Natural killer cell (primary cell): ENCODE results near the gene PRKN. TPM values are rescaled to one million over a fixed set of nuclear protein-coding genes. Genes with fewer than 3 reads are reported as not detected.

Source experiments
- ATAC-seq, 3 donors: fragments of 150-1000 bp in 2 of 3; fragments of 200-7000 bp in 1 of 3; cut with Tn5 transposase; 1 replicate in 1 of 3; 2 replicates in 2 of 3; pipeline ENCODE4 v1.10.0; 2021; ENCODE audit warnings: mild to moderate bottlenecking in 2 of 3, moderate library complexity in 2 of 3
- DNase-seq, 2 donors: peaks; one replicate each; pipeline versions ENCODE4 v3.0.0 to v3.0.0-alpha.2; 2013 to 2021; ENCODE audit warnings: mixed read lengths in 1 of 2
- H3K27ac ChIP-seq: one replicate; pipeline ENCODE4 v1.5.1; 2013; ENCODE audit warnings: mild to moderate bottlenecking, low read length
- H3K27me3 ChIP-seq: one replicate; pipeline ENCODE4 v1.6.1; 2013; ENCODE audit warnings: low read length; ENCODE audit not compliant: control insufficient read depth, insufficient read depth
- H3K36me3 ChIP-seq: one replicate; pipeline ENCODE4 v1.6.1; 2013; ENCODE audit warnings: low read length; ENCODE audit not compliant: control insufficient read depth, insufficient read depth
- H3K4me1 ChIP-seq: one replicate; pipeline ENCODE4 v1.6.1; 2013; ENCODE audit warnings: low read length; ENCODE audit not compliant: control insufficient read depth, insufficient read depth
- H3K4me3 ChIP-seq: one replicate; pipeline ENCODE4 v1.5.1; 2013; ENCODE audit warnings: low read length
- H3K9me3 ChIP-seq: one replicate; pipeline ENCODE4 v1.6.1; 2013; ENCODE audit warnings: low read length; ENCODE audit not compliant: control insufficient read depth, insufficient read depth
- H3K27ac Mint-ChIP-seq, 2 donors: one replicate each; pipeline ENCODE4 v1.8.0; 2022; ENCODE audit warnings: mild to moderate bottlenecking in 2 of 2, mixed read lengths in 2 of 2, moderate library complexity in 1 of 2
- H3K27me3 Mint-ChIP-seq, 2 donors: one replicate each; pipeline ENCODE4 v1.8.0; 2022; ENCODE audit warnings: low read depth in 2 of 2, mixed read lengths in 2 of 2
- H3K36me3 Mint-ChIP-seq: one replicate; pipeline ENCODE4 v1.8.0; 2022; ENCODE audit warnings: mixed read lengths
- H3K4me1 Mint-ChIP-seq, 2 donors: one replicate each; pipeline ENCODE4 v1.8.0; 2022; ENCODE audit warnings: mixed read lengths in 2 of 2
- H3K4me3 Mint-ChIP-seq: one replicate; pipeline ENCODE4 v1.8.0; 2022; ENCODE audit warnings: mild to moderate bottlenecking, moderate library complexity, mixed read lengths
- H3K9me3 Mint-ChIP-seq, 2 donors: one replicate each; pipeline ENCODE4 v1.8.0; 2022; ENCODE audit warnings: mixed read lengths in 2 of 2
- CTCF ChIP-seq: fragments of 200-600 bp; IDR thresholded peaks from one replicate; pipeline ENCODE4 v1.8.0; 2022; ENCODE audit warnings: antibody characterized with exemption
- WGBS: methylation state at CpG from one replicate; pipeline ENCODE4 v1.1.7; 2013; ENCODE audit warnings: missing lambda C conversion rate; ENCODE audit not compliant: insufficient coverage; 5-methylcytosine and 5-hydroxymethylcytosine counted together
- intact Hi-C: fragments of 100-400 bp; cut with micrococcal nuclease; formaldehyde crosslinking; loops from one replicate; pipeline ENCODE4 v1.14.2; 2022
- total RNA-seq, 4 donors: library from RNA; stranded (reverse); fragments of 120-200 nt in 1 of 4; gene quantifications; one replicate each; pipeline versions ENCODE4 v1.2.3 to v1.2.4, GENCODE V29; 2013 to 2022

PRKN gene
- total RNA-seq, 3 donors from 2014 or later (not counting 1 experiment from before 2014, with no cell fraction given): 1.4 to 1.9 (median 1.9) TPM

GRCh38 chr6:162710936-162711335, 16.6 kb downstream of the PRKN start:
- H3K4me3 Mint-ChIP-seq: no peak overlapping the region
- H3K9me3 Mint-ChIP-seq: no peaks in the 10 kb centered on the region
- H3K27me3 Mint-ChIP-seq: peaks cover 3 to 5% of the 10 kb centered on the region in 2 donors
- Histone ChIP-seq H3K4me1 (no peaks in the 10 kb centered on the region), H3K4me3 (no peak overlapping the region), H3K27ac (no peak overlapping the region), H3K36me3 (no peaks in the 10 kb centered on the region), H3K9me3 (no peaks in the 10 kb centered on the region), H3K27me3 (no peaks in the 10 kb centered on the region)
- H3K27ac Mint-ChIP-seq: no peak overlapping the region
- intact Hi-C loops: no loop called here
- peaks cover 0 to 7% of the 10 kb centered on the region in 2 donors for H3K4me1 Mint-ChIP-seq
- no peak for ATAC-seq
- no peak for TF ChIP-seq CTCF
- DNase-seq: no peak
- no peaks in the 10 kb centered on the region for H3K36me3 Mint-ChIP-seq
- 70% methylated on average over 2 of the region's 2 CpGs for WGBS

- Mint-ChIP-seq H3K36me3 (no peaks in the 10 kb centered on the region), H3K27ac (no peak overlapping the region), H3K9me3 (no peaks in the 10 kb centered on the region), H3K4me3 (no peak overlapping the region), H3K27me3 (peaks cover 0 to 3% of the 10 kb centered on the region in 2 donors), H3K4me1 (peaks cover 0 to 7% of the 10 kb centered on the region in 2 donors)
- WGBS: 100% methylated on average over 1 of the region's 1 CpG
- DNase-seq: no peak
- no peak for ATAC-seq
- intact Hi-C loops: no loop called here
- H3K36me3 ChIP-seq: no peaks in the 10 kb centered on the region
- H3K4me3 ChIP-seq: no peak overlapping the region
- H3K4me1 ChIP-seq: no peaks in the 10 kb centered on the region
- H3K27me3 ChIP-seq: no peaks in the 10 kb centered on the region
- H3K9me3 ChIP-seq: no peaks in the 10 kb centered on the region
- no peak for TF ChIP-seq CTCF
- H3K27ac ChIP-seq: no peak overlapping the region
Measured at GRCh38 chr6:162710419-162710818, 17.1 kb downstream of the PRKN start.

- no peaks in the 10 kb centered on the region for H3K36me3 Mint-ChIP-seq
Measured at GRCh38 chr6:162709431-162709830, 18.1 kb downstream of the PRKN start.

More at GRCh38 chr6:162709431-162709830, 18.1 kb downstream of the PRKN start:
- DNase-seq (no peak), ATAC-seq (no peak)
- Mint-ChIP-seq H3K9me3 (no peaks in the 10 kb centered on the region), H3K4me3 (no peak overlapping the region), H3K27me3 (peaks cover 0 to 3% of the 10 kb centered on the region in 2 donors), H3K27ac (no peak overlapping the region), H3K4me1 (peaks cover 0 to 7% of the 10 kb centered on the region in 2 donors)
- no peaks in the 10 kb centered on the region for H3K4me1 ChIP-seq
- 87% methylated on average over 4 of the region's 4 CpGs for WGBS
- no peaks in the 10 kb centered on the region for H3K9me3 ChIP-seq
- no peak overlapping the region for H3K4me3 ChIP-seq
- no peaks in the 10 kb centered on the region for H3K27me3 ChIP-seq
- no peaks in the 10 kb centered on the region for H3K36me3 ChIP-seq
- no peak overlapping the region for H3K27ac ChIP-seq
- intact Hi-C loops: no loop called here
- TF ChIP-seq CTCF: no peak
